Measurements from ENCODE around the gene SF3B1. TPM values are rescaled to one million over a fixed set of nuclear protein-coding genes. Genes with fewer than 3 reads are reported as not detected.

Gene SF3B1
- 50.3 TPM for polyA plus RNA-seq (2012; ENCODE audit: insufficient read length, low read depth)

- TF ChIP-seq FOXP2 (optimal IDR thresholded peaks at IDR 0.05; ENCODE audit: borderline replicate concordance, extremely low read depth, extremely low read length, insufficient read depth), result peak; percentile 10
- TF ChIP-seq REST (IDR thresholded peaks at IDR 0.05; ENCODE audit: insufficient read depth in 1 of 2, low read depth in 2 of 2, low read length in 2 of 2), result peak in 1 of 2 experiments; percentile 39; a peak in 1 of 4 replicates
- no peak for TF ChIP-seq SIN3A (IDR thresholded peaks at IDR 0.05; ENCODE audit: borderline replicate concordance, insufficient read depth, low read length)
- TF ChIP-seq POLR2AphosphoS5 (IDR thresholded peaks at IDR 0.05; ENCODE audit: low read depth, low read length), result peak; percentile 97
- peak; percentile 94 for TF ChIP-seq TAF1 (IDR thresholded peaks at IDR 0.05; ENCODE audit: borderline replicate concordance, insufficient read depth, low read length)
These were observed at the start of gene SF3B1 for GRCh38 chr2:197434541-197435513. TSS of gene SF3B1 (minus strand) at chr2:197435028. CDS start at chr2:197434999, 29 bp downstream.

GRCh38 chr2:197480165-197481036, 45.6 kb upstream of the SF3B1 start:
- TF ChIP-seq TAF1 (IDR thresholded peaks at IDR 0.05; ENCODE audit: borderline replicate concordance, insufficient read depth, low read length), result no peak
- no peak for TF ChIP-seq FOXP2 (optimal IDR thresholded peaks at IDR 0.05; ENCODE audit: borderline replicate concordance, extremely low read depth, extremely low read length, insufficient read depth)
- TF ChIP-seq POLR2AphosphoS5 (IDR thresholded peaks at IDR 0.05; ENCODE audit: low read depth, low read length), result no peak
- TF ChIP-seq SIN3A (IDR thresholded peaks at IDR 0.05; ENCODE audit: borderline replicate concordance, insufficient read depth, low read length), result no peak
- TF ChIP-seq REST (IDR thresholded peaks at IDR 0.05; ENCODE audit: insufficient read depth in 1 of 2, low read depth in 2 of 2, low read length in 2 of 2), result no peak

- TF ChIP-seq REST (IDR thresholded peaks at IDR 0.05; ENCODE audit: insufficient read depth in 1 of 2, low read depth in 2 of 2, low read length in 2 of 2) (no peak), SIN3A (IDR thresholded peaks at IDR 0.05; ENCODE audit: borderline replicate concordance, insufficient read depth, low read length) (no peak), FOXP2 (optimal IDR thresholded peaks at IDR 0.05; ENCODE audit: borderline replicate concordance, extremely low read depth, extremely low read length, insufficient read depth) (no peak), POLR2AphosphoS5 (IDR thresholded peaks at IDR 0.05; ENCODE audit: low read depth, low read length) (no peak), TAF1 (IDR thresholded peaks at IDR 0.05; ENCODE audit: borderline replicate concordance, insufficient read depth, low read length) (no peak)
These were observed 43.0 kb upstream of the SF3B1 start for GRCh38 chr2:197477797-197478196.

GRCh38 chr2:197472166-197472565, 37.3 kb upstream of the SF3B1 start:
- TF ChIP-seq REST (IDR thresholded peaks at IDR 0.05; ENCODE audit: insufficient read depth in 1 of 2, low read depth in 2 of 2, low read length in 2 of 2) (no peak), TAF1 (IDR thresholded peaks at IDR 0.05; ENCODE audit: borderline replicate concordance, insufficient read depth, low read length) (no peak), FOXP2 (optimal IDR thresholded peaks at IDR 0.05; ENCODE audit: borderline replicate concordance, extremely low read depth, extremely low read length, insufficient read depth) (no peak), POLR2AphosphoS5 (IDR thresholded peaks at IDR 0.05; ENCODE audit: low read depth, low read length) (no peak), SIN3A (IDR thresholded peaks at IDR 0.05; ENCODE audit: borderline replicate concordance, insufficient read depth, low read length) (no peak)
